Activated naive CD8-positive, alpha-beta T cell treated with anti-CD3 and anti-CD28 coated beads, Interleukin-2, amount 50 U/mL, for 24 hours (primary cell): ENCODE results near the gene CPNE5.
"Not testable (repeated sequence)": the region's sequence is repeated elsewhere in the genome, so short reads cannot be mapped to it uniquely, and the experiment has no call there.

Experiments used
- ATAC-seq: fragments of 150-1000 bp; cut with Tn5 transposase; one replicate; pipeline ENCODE4 v1.10.0; 2021
- DNase-seq: peaks from one replicate; pipeline ENCODE4 v3.0.0; 2021
- H3K27ac Mint-ChIP-seq: one replicate; pipeline ENCODE4 v1.8.0; 2021; ENCODE audit warnings: mild to moderate bottlenecking, mixed read lengths
- H3K27me3 Mint-ChIP-seq: one replicate; pipeline ENCODE4 v1.8.0; 2021; ENCODE audit warnings: mixed read lengths
- H3K36me3 Mint-ChIP-seq: one replicate; pipeline ENCODE4 v1.8.0; 2021; ENCODE audit warnings: low read depth, mixed read lengths
- H3K4me1 Mint-ChIP-seq: one replicate; pipeline ENCODE4 v1.8.0; 2021; ENCODE audit warnings: mixed read lengths
- H3K4me3 Mint-ChIP-seq: one replicate; pipeline ENCODE4 v1.8.0; 2021; ENCODE audit warnings: mild to moderate bottlenecking, moderate library complexity, mixed read lengths
- H3K9me3 Mint-ChIP-seq: one replicate; pipeline ENCODE4 v1.8.0; 2021; ENCODE audit warnings: mixed read lengths

The CPNE5 gene

GRCh38 chr6:36715469-36715868 is 123.8 kb downstream of the CPNE5 start:
- Mint-ChIP-seq H3K27me3 (peaks cover 2% of the 10 kb centered on the region), H3K36me3 (no peaks in the 10 kb centered on the region), H3K27ac (no peak overlapping the region), H3K4me3 (no peak overlapping the region), H3K9me3 (no peaks in the 10 kb centered on the region), H3K4me1 (no peaks in the 10 kb centered on the region)
- DNase-seq (no peak), ATAC-seq (no peak)

DNA sequence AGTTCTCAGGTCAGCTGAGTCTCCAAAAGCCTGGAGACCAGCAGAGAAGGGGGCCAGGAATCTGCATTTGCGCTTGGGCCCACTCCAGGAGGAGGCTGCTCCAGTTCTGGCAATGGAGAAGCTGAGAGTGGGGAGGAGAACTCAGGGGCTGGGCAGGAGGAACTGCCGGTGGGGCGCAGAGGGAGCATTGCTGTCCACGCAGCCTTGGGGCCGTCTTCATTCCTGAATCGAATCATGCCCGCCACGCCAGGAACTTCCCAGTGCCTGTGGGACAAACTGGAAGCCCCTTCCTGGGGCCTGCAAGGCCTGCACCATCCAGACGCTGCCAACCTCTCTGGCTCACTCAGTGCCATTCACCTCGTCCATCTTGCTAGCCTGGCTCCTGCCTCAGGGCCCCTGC is 124.7 kb downstream of the CPNE5 start:
- no peaks in the 10 kb centered on the region for H3K9me3 Mint-ChIP-seq
- H3K4me1 Mint-ChIP-seq = no peaks in the 10 kb centered on the region
- H3K4me3 Mint-ChIP-seq = no peak overlapping the region
- no peak overlapping the region for H3K27ac Mint-ChIP-seq
- ATAC-seq = no peak
- DNase-seq = no peak
- peaks cover 2% of the 10 kb centered on the region for H3K27me3 Mint-ChIP-seq
- H3K36me3 Mint-ChIP-seq = no peaks in the 10 kb centered on the region

GRCh38 chr6:36713846-36714245 is 125.4 kb downstream of the CPNE5 start:
- Mint-ChIP-seq H3K27ac (no peak overlapping the region), H3K9me3 (no peaks in the 10 kb centered on the region), H3K27me3 (peaks cover 2% of the 10 kb centered on the region), H3K36me3 (no peaks in the 10 kb centered on the region), H3K4me3 (no peak overlapping the region), H3K4me1 (no peaks in the 10 kb centered on the region)
- DNase-seq (no peak), ATAC-seq (no peak)

- no peaks in the 10 kb centered on the region for H3K4me1 Mint-ChIP-seq
- no peak for ATAC-seq
- H3K27ac Mint-ChIP-seq = no peak overlapping the region
- H3K36me3 Mint-ChIP-seq = no peaks in the 10 kb centered on the region
- no peak for DNase-seq
- no peak overlapping the region for H3K4me3 Mint-ChIP-seq
- H3K27me3 Mint-ChIP-seq = peaks cover 2% of the 10 kb centered on the region
- H3K9me3 Mint-ChIP-seq = no peaks in the 10 kb centered on the region
Observed at GRCh38 chr6:36712816-36713215, 126.4 kb downstream of the CPNE5 start.

DNA sequence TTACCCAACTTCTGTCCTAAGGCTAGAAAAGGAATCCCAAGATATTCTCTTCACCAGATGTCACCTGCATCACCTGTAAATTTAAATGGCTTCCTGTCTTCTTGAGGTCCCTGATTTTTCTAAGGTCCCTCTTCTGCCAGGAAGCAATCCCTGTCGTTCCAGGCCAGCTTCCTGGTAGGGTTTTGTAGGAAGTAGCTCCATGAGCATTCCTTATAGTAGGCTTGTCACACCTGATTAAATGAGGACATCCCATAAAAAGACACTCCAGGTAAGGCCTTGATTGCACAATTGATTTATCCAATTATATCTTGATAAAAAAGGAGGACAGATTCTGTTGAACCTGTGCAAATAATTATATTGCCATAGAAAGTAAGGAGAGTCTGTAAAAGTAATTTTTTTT is 132.9 kb downstream of the CPNE5 start:
- H3K4me3 Mint-ChIP-seq = no peak overlapping the region
- DNase-seq (no peak), ATAC-seq (no peak)
- H3K27me3 Mint-ChIP-seq = no peaks in the 10 kb centered on the region
- peaks cover 2% of the 10 kb centered on the region for H3K4me1 Mint-ChIP-seq
- H3K27ac Mint-ChIP-seq = no peak overlapping the region
- H3K36me3 Mint-ChIP-seq = no peaks in the 10 kb centered on the region
- no peaks in the 10 kb centered on the region for H3K9me3 Mint-ChIP-seq

GRCh38 chr6:36704961-36705577 is 134.2 kb downstream of the CPNE5 start:
- H3K4me1 Mint-ChIP-seq, H3K27ac Mint-ChIP-seq, H3K9me3 Mint-ChIP-seq, H3K4me3 Mint-ChIP-seq, H3K36me3 Mint-ChIP-seq, H3K27me3 Mint-ChIP-seq, ATAC-seq, DNase-seq: not testable (repeated sequence)

- no peaks in the 10 kb centered on the region for H3K9me3 Mint-ChIP-seq
- no peaks in the 10 kb centered on the region for H3K36me3 Mint-ChIP-seq
- ATAC-seq = no peak
- no peak overlapping the region for H3K27ac Mint-ChIP-seq
- no peak overlapping the region for H3K4me3 Mint-ChIP-seq
- H3K27me3 Mint-ChIP-seq = no peaks in the 10 kb centered on the region
- DNase-seq = no peak
- peaks cover 2% of the 10 kb centered on the region for H3K4me1 Mint-ChIP-seq
Observed at GRCh38 chr6:36703982-36704381, 135.3 kb downstream of the CPNE5 start.

DNA sequence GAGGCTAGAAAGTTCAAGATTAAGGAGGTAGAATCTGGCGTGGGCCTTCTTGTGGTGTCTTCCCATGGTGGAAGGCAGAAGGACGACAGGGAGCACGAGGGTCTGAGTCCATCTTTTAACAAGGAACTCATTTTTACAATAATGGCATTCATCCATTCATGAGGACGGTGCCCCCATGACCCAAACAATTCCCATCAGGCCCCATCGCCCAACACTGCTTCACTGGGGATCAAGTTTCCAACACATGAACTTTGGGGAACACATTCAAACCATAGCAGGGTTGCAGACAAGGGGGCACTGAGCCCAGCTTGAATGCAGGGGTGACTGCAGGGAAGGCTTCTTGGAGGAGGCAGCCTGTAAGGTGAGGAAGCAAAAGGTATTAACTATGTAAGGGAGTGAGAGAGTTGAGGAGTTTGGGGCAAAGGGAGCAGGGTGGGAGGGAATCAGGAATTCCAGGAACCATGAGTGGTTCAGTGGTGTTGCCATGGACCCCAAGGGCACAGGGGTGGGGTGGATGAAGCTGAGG is 136.1 kb downstream of the CPNE5 start:
- Mint-ChIP-seq H3K27me3 (no peaks in the 10 kb centered on the region), H3K9me3 (no peaks in the 10 kb centered on the region), H3K4me3 (no peak overlapping the region), H3K27ac (no peak overlapping the region), H3K4me1 (peaks cover 2% of the 10 kb centered on the region), H3K36me3 (no peaks in the 10 kb centered on the region)
- ATAC-seq = no peak
- no peak for DNase-seq

DNA sequence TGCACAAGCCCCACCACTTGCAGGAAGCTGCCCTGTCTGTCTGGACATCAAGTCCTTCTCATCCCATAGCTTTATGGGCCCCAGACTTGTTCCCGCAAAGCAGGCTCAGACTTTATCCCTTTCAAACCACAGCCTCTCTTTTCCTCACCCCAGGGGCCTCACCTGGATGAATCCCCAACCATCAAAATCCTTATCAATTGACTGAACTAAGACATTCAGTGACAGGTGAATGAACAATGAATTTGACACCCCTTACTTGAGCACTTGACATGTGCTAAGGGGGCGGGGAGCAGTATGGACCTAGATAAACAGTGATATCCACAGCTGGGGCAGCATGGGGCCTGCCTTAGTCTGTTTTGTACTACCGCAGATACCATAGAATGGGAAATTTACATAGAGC is 136.6 kb downstream of the CPNE5 start:
- no peaks in the 10 kb centered on the region for H3K9me3 Mint-ChIP-seq
- no peaks in the 10 kb centered on the region for H3K27me3 Mint-ChIP-seq
- ATAC-seq = no peak
- H3K4me1 Mint-ChIP-seq = peaks cover 2% of the 10 kb centered on the region
- no peak overlapping the region for H3K4me3 Mint-ChIP-seq
- H3K27ac Mint-ChIP-seq = no peak overlapping the region
- H3K36me3 Mint-ChIP-seq = no peaks in the 10 kb centered on the region
- no peak for DNase-seq

DNA sequence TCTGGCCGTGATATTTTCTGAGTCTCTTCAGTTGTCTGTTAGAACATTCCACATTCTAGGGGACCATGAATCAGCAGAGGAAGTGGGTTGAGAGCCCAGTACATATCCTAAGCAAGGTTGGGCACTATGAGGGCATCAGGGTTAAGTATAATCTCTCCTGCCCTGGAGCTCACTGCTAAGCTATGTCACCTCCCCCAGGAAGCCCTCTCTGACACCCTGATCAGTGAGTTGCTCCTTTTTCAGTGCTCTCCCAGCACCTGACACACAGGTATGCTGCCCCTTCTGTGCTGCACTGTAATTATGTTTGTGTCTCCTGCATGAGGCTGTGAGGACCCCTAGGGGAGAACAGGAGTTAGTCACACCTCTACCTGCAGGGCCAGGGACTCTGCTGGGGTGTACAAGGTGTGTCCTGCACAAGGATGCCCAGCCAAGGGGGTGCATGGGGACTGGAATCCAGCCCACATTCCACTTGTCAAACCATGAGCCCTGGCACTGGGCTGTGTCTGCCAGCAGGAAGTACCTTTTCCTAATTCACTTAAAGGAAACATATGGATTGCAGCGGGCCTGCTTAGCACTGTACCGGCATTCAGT is 137.7 kb downstream of the CPNE5 start:
- H3K9me3 Mint-ChIP-seq = no peaks in the 10 kb centered on the region
- H3K4me1 Mint-ChIP-seq = peaks cover 8% of the 10 kb centered on the region
- no peaks in the 10 kb centered on the region for H3K36me3 Mint-ChIP-seq
- ATAC-seq (peak; percentile 33), DNase-seq (no peak)
- H3K27ac Mint-ChIP-seq = no peak overlapping the region
- no peak overlapping the region for H3K4me3 Mint-ChIP-seq
- no peaks in the 10 kb centered on the region for H3K27me3 Mint-ChIP-seq

DNA sequence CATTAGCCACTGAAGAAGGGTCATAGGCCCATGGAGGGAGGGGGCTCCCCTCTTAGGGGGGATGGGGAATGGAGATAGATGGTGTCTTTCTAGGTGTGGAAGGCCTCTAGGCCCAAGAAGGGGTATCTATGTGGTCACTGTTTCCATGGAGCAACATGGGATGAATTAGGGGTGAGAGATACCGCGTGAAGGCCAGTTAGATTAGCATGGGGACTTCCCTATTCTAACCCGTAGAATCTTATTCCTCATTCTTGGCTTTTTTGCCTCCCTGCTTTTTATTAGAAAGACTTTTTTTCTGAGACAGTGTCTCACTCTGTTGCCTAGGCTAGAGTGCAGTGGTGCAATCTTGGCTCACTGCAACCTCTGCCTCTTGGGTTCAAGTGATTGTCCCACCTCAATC is 138.4 kb downstream of the CPNE5 start:
- Mint-ChIP-seq H3K27ac (no peak overlapping the region), H3K9me3 (no peaks in the 10 kb centered on the region), H3K4me3 (no peak overlapping the region), H3K27me3 (no peaks in the 10 kb centered on the region), H3K4me1 (peaks cover 15% of the 10 kb centered on the region), H3K36me3 (no peaks in the 10 kb centered on the region)
- no peak for ATAC-seq
- DNase-seq = no peak

DNA sequence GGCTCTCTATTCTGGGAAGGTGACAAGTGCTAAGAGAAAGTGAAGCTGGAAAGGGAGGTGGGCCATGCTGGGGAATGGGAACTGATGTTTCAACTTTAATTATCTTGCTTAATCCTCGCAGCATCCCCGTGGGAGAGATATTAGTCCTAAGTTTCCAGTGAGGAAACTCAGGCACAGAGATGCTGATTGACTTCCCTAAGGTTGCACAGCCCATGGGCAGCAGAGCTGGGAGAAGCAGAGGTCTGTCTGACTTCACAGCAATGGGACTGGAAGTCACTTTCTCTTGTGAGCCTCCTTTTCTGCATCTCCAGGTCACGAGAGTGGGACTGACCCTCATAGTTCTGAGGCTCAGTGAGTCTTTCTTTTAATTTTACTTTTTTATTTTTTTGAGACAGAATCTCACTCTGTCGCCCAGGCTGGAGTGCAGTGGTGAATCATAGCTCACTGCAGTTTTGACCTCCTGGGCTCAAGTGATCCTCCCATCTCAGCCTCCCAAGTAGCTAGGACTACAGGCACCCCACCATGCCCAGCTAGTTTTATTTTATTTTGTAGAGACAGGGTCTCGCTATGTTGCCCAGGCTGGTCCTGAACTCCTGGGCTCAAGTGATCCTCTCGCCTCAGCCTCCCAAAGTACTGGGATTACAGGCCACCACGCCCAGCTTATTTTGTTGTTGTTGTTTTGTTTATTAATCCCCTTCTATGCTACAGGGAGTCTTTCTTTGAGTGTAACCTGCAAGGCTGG is 139.0 kb downstream of the CPNE5 start:
- no peak overlapping the region for H3K4me3 Mint-ChIP-seq
- no peak overlapping the region for H3K27ac Mint-ChIP-seq
- no peaks in the 10 kb centered on the region for H3K36me3 Mint-ChIP-seq
- H3K27me3 Mint-ChIP-seq = no peaks in the 10 kb centered on the region
- DNase-seq (no peak), ATAC-seq (no peak)
- no peaks in the 10 kb centered on the region for H3K9me3 Mint-ChIP-seq
- peaks cover 19% of the 10 kb centered on the region for H3K4me1 Mint-ChIP-seq

GRCh38 chr6:36699348-36699747 is 139.9 kb downstream of the CPNE5 start:
- no peak for ATAC-seq
- H3K4me1 Mint-ChIP-seq = peaks cover 28% of the 10 kb centered on the region

GRCh38 chr6:36698871-36699271 is 140.4 kb downstream of the CPNE5 start:
- H3K4me1 Mint-ChIP-seq = peaks cover 29% of the 10 kb centered on the region
- ATAC-seq = no peak
- H3K36me3 Mint-ChIP-seq = no peaks in the 10 kb centered on the region
- no peaks in the 10 kb centered on the region for H3K9me3 Mint-ChIP-seq
- H3K4me3 Mint-ChIP-seq = no peak overlapping the region
- H3K27me3 Mint-ChIP-seq = no peaks in the 10 kb centered on the region
- DNase-seq = no peak
- H3K27ac Mint-ChIP-seq = no peak overlapping the region

More at GRCh38 chr6:36699348-36699747, 139.9 kb downstream of the CPNE5 start:
- H3K9me3 Mint-ChIP-seq = no peaks in the 10 kb centered on the region
- no peaks in the 10 kb centered on the region for H3K36me3 Mint-ChIP-seq
- H3K4me3 Mint-ChIP-seq = no peak overlapping the region
- no peak for DNase-seq
- no peak overlapping the region for H3K27ac Mint-ChIP-seq
- H3K27me3 Mint-ChIP-seq = no peaks in the 10 kb centered on the region

- H3K27ac Mint-ChIP-seq = no peak overlapping the region
- DNase-seq (no peak), ATAC-seq (no peak)
- H3K36me3 Mint-ChIP-seq = no peaks in the 10 kb centered on the region
- peaks cover 1% of the 10 kb centered on the region for H3K27me3 Mint-ChIP-seq
- H3K4me1 Mint-ChIP-seq = peaks cover 34% of the 10 kb centered on the region
- H3K9me3 Mint-ChIP-seq = no peaks in the 10 kb centered on the region
- no peak overlapping the region for H3K4me3 Mint-ChIP-seq
Observed at GRCh38 chr6:36698196-36698595, 141.0 kb downstream of the CPNE5 start.
